Left kidney (tissue), 2 donors: ENCODE data around the gene PPP1R13B. TPM values are rescaled to one million over a fixed set of nuclear protein-coding genes. Genes with fewer than 3 reads are reported as not detected.

Experiments used
- DNase-seq: peaks from one replicate; pipeline ENCODE4 v3.0.0-alpha.2; 2013
- polyA plus RNA-seq: library from polyadenylated mRNA; unstranded; fragments of 120-200 nt; gene quantifications from one replicate; pipeline ENCODE4 v1.2.1, GENCODE V29; 2013; ENCODE audit not compliant: insufficient read length

PPP1R13B gene
- polyA plus RNA-seq, 1 donor = 44.3 TPM

DNA sequence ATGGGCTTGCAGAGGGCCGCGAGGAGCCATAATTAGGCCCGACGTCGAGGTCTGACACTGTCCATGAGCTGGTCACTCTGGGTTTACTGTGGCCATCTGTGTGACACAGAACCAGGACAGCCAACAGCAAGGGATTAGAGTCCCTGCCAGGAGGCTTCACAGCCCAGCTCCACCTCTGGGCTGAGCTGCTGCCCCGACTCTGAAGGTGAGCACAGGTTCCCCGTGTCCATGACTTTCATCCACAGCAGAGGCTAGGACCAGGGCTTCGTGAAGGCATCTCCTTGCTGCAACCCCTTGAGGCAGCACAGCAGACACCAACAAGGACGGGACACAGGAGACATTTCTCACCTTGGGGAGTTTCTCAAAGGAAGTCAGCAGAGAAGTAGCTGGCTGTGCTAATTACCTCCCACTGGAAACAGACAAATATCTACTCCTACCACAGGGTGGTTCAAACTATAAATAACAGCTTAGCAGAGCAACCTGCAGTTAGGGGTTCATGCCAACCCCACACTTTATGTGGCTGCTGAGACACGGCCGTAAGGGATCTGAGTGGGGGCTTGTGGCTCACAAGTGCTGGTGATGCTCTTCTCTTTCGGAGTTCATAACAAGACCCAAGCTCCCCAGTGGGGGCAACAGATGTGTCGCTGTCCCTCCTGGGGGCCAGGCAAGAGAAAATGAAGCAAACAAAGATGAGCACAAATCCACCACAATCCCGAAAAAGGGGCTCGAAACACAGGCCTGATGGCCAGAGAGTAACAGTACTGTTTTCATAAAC, 102.6 kb downstream of the PPP1R13B start:
- no peak for DNase-seq

DNA sequence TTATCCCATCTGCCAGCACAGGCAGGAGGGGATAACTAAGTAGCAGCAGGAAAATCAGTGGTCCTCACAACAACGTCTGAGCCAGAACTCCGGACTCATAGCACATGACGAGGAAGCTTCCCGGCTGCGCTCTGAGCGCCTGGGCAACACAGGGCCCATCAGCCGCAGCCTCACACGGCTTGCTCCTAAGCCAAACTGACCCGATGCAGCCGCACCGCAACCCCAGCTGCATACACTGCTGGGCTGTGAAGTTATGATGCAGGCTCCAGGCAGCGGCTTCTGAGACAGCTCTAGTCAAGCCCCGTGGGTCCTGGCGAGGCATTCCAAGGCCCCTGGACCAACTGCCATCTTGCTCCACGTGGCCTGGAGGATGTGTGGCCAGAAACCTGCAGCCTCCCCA, 103.7 kb downstream of the PPP1R13B start:
- DNase-seq = no peak

DNA sequence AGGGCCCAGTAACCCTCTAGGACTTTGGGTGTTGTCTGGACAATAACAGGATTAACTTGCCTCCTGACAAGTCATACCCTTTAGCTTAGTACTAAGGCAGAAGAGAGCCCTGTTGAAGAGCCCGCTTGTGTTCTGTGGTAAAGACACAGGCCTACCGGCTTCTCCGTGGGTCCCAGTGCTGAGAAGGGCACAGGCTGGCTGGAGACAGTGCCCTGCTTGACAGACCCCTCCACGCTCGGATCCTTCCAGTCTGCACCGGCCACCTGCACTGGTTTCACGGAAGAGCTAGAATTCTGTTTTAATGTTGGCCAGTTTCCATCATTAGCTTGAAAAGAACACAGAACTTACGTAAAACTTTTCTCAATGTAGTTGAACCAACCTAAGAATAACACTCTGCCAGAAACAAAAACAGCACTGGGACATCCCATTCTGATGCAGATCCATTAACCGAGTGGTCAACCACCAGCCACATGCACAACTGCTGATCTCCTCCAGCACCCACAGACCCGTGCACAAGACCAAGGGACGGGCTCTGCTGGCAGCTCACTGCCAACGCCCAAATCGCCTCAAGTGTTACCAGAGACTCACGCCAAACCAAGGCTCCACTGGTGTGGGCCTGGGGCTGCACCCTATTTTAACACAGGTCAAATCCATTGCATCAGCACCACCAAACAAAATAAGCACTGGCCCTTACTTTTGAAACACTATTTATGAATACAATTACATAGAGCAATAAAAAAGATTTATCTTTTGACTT, 104.7 kb downstream of the PPP1R13B start:
- DNase-seq = no peak

DNA sequence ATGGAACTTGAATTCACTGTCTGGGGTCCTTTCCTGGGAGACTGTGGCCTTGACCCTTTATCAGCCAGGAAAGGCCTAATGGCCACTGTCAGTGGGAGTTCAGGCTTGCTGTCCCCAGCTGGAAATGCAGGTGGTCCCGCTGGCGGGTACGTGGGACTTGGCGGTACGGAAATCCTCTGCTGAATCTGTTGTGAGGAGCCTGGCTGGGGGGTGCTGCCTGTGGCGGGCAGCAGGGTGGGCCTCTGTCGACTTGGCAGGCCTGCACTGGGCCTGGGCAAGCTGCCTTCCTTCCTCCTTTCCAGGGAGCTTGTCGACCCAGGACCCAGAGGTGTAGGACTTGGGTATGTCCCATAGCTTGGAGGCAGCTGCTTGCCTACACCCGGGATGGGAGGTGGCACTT, 105.5 kb downstream of the PPP1R13B start:
- no peak for DNase-seq

DNA sequence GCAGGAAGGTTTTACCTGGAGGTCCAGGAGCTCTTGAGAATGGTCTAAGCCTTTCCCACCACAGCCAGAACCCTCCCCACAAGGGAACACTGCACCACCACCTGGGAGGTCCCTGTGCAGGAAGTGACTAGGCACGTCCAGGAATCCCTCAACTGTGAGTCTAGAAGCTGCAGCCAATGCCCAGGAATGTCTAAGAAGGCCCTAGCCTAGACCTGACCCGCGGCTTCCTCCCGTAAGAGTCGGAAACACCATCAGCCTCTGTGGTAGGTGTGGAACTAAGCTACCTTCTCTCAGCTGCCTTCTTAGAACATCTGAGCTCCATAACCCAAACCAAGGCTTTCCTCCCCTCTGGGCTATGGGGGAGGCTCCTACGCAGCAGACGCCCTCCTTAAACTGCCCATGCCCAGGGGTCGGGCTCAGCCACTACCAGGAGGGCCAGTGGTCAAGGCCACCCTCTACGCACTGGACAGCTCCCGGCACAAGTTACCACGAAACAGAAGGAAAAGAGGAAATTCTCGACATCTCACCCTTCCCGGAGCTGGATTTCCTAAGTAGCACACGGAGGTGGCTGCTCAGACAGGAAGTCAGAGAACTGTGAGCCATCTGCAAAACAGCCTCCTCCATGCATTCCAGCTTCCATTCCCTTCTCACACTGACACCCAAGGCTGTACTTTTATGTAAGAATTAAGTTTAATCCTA, 106.2 kb downstream of the PPP1R13B start:
- no peak for DNase-seq

DNA sequence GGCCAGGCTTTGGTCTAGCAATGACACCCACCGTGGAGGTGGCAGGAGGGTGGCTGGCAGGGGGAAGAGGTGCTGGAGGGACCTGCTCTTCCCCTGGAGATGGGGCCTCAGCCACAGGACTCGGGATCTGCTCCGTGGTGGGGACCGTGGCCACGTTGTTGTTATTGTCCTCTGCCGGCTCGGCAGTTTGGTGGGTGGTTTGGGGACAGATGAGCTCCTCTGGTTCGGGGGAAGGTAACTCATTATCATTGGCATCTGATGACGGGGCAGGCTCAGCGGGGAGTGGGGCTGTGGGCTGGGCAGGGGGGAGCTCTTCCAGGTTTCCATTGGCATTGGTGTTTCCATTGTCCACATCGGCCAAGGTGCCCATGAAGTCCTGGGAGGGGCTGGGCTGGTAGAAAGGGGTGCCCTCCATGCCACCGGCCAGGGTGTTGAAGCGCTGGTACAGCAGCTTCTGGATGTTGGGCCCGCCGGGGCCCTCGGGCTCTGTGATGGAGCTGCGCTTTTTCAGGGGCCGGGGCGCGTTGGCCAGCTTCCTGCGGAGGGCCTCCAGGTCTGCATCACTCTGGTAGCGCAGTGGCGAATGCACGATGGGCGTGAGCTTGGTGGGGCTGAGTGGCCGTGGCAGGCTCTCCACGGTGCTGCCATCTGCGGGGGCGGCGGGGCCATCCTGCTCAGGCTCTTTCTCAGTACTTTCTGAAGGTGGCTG, 107.4 kb downstream of the PPP1R13B start:
- DNase-seq = no peak

DNA sequence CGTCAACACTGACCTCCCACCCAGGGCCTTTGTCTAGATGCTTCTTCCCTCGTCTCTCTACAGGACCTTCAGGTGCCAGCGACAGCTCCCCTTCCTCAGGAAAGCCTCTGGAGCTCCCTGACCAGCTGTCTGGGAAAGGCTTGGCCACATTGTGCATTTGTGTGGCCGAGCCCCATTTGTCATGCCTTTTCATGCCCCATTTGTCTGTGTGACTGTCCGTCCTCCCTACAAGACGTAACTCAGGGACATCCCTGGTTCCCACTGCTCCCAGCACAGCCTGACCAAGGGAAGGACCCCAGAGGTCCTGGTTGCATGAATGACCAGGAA, 107.9 kb downstream of the PPP1R13B start:
- no peak for DNase-seq

DNA sequence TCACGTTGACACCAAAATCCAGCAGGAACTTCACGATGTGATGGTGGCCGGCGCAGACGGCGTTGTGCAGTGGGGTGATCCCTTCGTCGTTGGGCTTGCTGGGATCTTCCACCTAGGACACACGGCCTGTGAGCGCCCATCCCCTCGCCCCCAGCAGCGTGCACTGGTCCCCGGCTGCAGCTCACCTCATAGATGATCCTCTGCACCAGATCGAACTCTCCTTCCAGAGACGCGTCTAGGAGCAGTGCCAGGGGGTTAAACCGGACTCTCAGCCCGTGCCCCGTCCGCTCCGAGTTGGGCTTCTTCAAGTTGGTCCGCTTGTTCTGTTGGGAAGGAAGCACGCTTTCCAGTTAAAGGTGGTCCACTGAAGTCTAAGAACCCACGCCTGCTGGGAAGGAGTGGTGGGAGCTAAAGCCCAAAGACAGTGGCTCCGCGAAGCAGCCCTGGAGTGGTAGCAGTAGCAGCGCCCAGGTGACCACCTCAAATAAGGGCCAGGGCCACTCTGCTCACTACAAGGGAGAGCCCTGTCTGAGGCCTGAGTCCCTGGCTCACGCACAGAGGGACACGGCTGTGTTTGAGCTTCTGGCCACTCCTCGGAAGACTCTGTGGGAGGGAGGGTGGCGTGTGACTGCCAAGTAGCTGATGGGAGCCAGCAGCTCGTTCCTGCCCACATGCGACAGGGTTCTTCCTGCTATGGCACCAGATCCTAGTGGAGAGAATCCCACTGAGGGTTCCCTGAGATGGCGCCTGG, 108.5 kb downstream of the PPP1R13B start:
- DNase-seq = no peak

DNA sequence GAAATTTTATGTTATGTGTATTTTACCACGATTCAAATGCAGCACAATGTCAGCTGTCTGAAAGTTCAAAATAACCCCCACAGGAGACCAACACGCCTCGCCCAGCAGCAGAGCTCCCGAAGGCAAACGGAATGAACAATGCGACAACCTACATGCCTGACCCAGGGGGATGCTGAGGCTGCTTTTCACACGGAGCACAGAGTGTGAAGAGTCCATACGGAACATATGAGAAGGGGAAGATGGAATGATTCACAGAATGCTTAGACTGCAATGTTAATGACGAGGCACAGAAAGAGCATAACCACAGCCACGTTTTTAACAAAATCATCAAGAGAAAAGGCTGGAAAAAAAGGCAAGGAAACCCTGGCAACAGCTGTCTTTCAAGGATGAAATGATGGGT, 109.2 kb downstream of the PPP1R13B start:
- DNase-seq = no peak

DNA sequence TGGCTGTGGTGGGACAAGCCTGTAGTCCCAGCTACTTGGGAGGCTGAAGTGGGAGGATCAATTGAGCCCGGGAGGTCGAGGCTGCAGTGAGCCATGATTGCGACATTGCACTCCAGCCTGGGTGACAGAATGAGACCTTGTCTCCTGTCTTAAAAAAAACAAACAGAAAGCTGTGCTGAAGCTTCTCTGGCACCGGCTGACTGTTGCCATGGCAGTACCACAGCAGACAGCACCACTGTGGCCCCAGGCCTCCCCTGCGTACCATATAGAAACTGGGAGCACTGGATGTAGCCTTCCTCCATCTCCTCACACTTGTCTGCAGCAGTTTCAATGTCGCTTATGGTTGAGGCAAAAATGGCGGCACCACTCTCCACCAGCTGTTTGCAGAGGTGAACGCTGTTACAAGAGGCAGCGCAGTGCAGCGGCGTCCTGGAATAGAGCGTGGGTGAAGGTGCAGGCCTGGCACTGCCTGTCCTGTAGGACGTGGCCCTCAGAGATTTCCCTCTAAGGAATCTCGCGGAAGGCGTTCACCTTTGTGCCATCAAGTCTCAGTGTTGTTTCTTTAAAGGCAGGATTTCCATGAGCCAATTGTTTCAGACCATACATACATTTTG, 109.8 kb downstream of the PPP1R13B start:
- DNase-seq = no peak

DNA sequence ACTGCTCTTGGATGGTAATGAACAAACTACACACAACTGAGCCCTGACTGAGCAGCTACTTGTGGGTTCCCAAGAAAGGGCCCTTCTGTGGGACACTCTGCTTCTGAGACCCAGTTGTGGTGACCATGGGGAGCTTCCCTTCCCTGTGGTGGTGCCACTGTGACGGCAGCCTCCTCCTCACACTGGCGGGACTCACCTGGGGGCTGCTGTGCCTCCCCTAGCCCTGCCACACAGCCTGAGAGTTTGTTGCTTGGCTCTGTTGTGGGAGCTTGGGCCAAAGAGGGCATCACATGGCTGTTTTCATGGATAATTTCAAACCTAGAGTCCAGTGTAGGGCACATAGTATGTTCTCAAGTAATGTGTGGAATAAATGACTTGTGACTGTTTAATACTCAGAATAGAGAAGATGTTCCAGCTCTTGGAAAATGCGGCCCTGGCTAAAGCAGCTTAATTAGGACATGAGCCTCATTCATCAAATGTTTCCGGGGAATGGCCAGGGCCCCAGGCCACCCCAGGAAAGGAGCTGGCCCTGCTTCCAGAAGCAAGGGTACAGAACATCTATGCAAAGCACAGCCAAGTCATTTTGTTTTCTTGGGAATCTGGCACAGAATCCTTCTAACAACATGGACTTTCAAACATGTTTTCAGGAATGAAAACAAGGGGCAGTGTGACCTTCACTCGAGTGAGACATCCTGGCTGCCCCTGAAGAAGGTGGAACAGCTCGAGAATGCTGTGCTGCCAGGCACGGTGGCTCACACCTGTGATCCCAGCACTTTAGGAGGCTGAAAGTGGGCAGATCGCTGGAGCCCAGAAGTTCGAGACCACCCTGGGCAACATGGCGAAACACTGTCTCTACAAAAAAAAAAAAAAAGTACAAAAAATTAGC, 110.6 kb downstream of the PPP1R13B start:
- DNase-seq = no peak

DNA sequence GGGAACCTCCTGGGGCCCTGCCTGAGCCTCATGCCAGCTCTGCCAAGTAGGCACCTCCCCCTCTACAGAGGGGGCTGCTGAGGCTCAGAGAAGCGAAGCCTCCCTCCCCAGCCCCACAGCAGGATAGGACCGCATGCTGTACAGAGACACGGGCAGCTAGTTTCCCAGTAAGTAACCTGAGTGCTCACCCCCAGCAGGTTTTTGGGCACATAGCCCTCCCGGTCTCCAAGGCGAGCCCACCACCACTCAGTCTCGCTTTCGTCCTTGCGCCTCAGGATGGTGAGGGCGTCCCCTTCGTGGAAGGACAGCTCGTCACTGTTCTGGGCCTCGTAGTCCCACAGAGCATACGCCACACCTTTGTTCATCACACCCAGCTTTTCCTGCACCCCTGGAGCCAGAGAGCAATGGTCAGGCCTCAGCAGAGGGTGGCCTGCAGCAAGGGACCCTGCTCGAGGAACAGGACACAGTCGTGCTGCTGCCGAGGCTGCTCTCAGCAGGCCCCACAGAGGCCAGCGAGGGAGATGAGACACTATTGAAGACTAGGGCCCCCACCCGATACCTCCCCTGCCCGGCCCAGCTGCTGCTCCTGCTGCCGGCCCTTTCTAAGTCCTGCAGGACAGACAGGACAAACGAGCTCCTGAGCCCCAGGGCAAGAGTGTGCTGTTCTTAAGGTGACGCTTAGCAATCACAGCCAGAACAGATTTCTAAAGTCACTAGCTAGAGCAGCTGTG, 111.4 kb downstream of the PPP1R13B start:
- DNase-seq = no peak

DNA sequence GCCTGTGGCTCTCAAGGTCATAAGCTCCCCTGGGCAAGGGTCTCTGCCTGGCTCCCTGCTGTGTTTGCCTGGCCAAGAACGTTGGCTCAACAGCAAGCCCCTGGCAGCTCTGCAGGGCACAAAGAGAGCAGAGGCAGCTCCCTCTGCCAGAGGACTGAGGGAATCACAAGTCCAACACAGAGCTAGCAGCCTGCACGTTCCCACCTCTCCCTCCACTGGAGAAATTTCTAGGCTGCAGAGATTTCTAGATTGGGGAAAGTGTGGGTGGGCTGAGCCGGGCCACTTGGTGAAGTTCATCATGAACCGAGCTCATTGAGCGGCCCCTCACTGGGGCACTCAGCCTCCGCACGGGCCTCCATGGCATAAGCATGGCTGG, 111.9 kb downstream of the PPP1R13B start:
- no peak for DNase-seq

DNA sequence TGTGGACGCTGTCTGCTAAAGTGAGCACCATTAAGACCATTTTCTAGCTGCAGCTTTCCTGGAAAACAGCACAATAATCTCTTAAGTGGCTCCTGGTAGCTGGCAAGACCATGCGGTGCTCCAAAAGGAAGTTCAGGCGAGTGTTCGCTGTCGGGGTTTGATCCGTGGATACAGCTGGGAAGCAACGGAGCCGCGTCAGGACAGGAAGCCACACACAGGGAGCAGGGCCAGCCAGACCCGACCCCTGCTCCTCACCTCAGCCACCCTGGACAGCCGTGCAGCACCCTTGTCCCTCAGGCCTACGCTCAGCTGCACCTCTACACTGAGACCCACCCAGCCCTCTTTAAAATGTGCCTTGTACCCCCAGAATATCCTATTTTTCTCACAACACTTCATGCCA, 112.4 kb downstream of the PPP1R13B start:
- no peak for DNase-seq

DNA sequence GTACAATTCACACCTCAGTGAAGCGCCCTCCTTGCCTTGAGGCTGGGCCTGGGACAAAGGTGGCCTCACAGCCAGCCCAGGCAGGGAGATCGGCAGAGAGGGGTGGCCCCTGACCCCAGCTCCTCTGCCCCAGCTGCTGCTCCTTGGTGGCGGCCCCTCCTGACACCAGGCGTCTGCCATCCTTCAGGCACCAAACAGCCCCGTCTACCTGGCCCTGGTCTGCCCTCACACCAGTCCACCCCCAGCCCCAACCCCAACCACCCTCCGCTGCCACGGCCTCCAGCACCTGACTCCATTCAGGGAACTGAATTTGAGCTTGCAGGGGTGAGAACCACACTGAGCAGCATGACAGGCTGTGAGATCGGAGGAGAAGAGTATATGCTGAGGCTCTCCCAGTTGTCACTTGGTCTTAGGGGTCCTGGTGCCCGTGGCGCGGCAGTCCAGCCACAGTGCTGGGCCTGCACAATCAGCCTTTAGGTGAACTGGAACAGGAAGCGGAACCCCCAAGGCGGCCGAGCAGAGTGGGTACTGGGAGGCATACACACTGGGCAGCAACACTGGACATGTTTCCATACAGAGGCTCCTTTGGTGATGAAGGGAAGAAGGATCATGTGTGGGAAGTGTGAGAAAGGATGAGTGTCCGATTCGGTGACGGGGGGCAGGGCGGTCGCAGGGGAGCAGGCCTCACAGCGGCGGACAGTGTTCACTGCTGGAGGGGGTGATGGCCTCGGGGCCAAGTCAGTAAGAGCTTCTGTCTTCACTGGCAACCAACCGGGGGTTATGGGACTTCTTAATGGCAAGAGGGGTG, 113.1 kb downstream of the PPP1R13B start:
- no peak for DNase-seq

DNA sequence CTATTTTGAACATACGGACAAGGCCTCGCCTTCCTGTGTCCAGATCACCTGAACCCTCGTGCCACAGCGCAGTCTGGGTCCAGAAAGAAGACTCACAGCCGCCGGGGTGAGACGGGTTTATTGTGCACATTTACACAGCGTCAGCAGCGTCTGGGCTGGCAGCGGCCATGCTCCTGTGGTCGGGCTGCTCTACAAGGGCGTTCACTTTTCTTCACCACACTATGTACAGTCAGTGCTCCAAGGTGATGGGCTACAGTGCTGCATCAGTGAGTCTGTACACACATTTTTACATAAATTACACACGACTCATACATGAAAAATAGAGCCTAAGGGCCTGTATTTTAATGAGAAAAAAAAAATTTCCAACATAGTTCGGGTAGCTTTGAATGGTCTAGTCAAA, 113.7 kb downstream of the PPP1R13B start:
- DNase-seq = no peak

DNA sequence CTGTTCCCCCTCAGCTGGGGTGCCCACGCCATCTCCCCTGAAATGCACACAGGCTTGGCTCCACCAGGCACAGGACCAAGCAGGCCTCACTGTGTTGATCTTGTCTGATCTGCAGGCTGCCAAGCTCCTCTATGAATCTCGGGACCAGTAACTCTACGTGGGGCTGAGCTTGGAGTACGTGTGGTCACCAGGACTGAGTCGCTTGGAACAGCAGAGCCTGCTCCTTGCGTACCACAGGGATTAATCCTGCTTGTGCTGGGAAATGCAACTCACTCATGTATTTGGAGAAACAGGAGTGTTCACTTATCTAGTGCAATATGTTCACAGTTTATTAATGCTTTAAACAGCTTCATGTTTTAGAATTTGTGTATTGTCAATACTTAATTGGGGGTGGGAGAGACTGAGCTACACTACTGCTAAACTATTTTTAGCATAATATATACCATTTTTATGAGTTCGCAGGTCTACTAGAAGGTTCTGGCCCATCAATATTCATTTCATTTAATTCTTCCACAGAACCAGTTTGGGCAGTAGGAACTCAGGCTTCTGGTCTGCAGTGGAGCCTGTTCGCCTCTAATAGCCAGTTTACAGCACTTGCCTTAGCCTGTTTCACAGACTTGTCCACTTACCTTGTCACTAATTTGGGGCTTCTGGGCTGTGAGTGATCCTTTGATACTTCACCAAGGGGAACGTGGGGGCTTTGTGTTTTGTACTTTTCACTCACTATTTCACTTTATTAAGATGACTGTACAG, 114.3 kb downstream of the PPP1R13B start:
- no peak for DNase-seq
